Inferior parietal cortex (tissue), 1 donor: ENCODE results near the gene CRYBB3.

Source experiments
- DNase-seq: peaks from one replicate; pipeline ENCODE4 v3.0.0-alpha.2; 2016; ENCODE audit errors: extremely low spot score

CRYBB3 gene

DNA sequence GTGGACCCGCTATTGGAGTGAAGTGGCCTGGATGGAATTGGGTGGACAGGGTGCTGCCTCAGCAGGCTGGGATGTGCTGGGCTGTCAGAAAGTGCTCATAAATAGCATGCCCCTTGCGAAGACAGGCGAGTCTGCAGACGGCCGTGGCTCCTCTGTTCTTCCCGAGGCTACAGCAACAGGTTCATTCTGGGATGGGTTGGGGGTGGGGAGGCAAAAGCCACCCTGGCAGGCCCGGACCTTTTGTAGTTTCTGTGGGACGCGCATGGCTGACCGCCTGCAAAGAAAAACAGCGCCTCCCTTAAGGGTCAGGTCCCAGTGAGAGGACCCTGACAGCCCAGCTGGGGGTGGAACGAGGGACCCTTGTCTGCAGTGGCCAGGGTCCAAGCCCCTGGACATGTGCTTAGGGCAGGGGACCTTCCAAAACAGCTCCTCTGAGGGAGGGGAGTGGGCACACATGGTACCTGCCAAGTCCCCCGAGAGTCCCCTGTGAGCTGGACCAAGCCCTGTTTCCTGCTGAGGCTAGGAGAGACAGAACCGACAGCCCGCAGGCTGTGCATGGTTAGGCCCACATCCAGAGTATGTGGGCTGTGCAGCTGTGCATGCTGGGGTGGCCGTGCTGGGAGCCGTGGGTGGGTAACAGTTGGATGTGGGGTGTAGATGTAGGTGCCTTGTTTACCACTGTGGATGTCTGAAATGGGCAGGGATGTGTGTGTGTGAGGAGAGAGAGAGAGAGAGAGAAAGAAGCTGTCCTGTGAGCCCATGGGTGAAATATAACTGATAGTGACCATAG is at the start of gene CRYBB3:
TSS of gene CRYBB3 (plus strand) at position 128 of the 790 bp plus-strand sequence. CDS start 1,539 bp downstream, outside the sequence.
- DNase-seq, result no peak

DNA sequence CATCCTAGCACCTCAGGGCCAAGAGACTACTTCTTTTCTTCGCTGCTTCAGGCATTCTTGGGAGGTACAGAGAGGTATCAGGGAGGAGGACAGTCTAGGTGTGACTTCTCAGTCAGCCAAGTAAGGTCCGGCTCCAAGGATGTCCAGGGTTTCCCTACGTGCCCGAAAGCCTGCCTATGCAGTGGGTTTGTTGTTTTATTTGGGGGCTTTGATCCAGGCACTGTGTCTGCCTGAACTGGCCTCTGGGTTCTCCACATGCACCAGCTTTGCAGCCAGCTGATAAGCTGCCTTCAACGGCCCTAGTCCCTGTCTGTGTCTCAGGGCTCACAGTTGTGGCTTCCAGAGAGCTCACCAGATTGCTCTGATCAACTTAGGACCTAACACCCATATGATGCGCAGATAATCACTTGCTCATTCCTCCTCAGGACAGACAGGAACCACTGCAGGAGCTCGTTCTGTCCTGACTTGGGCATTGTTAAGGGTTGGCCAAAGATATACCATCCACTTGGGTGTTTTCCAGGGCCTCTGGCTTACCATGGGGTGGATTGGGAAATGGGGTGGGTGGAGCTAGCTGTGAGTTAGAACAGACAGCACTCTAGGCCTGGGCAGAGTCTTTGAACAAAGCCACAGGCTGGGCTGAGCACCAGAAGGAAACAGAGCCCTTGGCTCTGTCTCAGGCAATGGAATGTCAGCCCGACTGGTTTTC is 45.5 kb upstream of the CRYBB3 start:
- no peak for DNase-seq

DNA sequence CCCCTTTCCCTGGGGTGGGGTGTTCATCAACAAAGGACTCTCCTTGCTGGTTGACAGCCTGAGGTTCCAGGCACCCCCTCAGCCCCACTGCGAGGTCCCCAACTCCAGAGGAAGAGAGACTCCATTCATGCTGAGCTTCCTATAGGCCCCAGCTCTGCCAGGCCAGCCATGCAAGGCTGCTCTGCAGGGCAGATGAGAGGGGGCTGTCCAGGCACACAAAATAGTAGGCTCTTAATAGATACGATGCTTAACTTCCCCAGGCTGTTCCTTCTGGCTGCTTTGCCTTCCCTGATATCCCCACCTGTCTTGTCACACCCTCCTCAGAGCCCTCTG is 45.0 kb upstream of the CRYBB3 start:
- no peak for DNase-seq

DNA sequence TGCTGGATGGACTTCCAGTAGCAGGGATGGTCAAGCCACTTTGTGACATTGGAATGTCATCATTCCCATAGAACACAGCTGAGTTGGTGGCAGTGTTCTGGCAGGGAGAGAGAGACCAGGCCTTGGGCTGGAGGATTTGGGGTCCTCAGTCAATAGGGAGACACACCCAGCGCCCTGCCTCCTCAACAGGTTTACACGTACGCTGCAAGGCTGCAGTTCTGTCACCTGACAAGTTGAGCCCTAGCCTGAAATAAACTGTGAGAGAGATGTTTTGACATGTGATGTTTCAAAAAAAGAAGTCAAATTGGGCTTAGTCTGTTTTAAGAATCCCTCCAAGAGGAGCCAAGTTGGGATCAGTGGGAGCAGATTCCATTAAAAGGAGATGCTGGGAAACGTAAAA is 42.9 kb upstream of the CRYBB3 start:
- DNase-seq, result no peak

DNA sequence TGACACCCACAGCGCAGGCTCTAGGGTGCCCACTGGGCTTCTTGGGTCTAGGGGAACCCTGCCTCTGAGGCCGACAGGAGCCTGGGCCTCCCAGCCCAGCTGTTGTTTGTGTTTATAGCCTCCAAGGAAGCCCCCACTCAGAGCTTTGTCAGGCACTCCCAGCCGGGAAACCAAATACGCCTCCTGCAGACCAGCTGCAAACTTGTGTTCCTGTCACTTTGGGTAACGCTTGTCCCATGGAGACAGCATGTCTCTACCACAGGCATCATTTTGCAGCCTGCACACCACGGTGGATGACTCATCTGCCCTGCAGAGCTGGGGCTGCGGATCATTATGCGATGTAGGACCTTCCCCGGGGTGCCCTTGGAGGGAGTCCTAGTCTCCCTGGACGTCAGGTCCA is 40.6 kb upstream of the CRYBB3 start:
- no peak for DNase-seq

DNA sequence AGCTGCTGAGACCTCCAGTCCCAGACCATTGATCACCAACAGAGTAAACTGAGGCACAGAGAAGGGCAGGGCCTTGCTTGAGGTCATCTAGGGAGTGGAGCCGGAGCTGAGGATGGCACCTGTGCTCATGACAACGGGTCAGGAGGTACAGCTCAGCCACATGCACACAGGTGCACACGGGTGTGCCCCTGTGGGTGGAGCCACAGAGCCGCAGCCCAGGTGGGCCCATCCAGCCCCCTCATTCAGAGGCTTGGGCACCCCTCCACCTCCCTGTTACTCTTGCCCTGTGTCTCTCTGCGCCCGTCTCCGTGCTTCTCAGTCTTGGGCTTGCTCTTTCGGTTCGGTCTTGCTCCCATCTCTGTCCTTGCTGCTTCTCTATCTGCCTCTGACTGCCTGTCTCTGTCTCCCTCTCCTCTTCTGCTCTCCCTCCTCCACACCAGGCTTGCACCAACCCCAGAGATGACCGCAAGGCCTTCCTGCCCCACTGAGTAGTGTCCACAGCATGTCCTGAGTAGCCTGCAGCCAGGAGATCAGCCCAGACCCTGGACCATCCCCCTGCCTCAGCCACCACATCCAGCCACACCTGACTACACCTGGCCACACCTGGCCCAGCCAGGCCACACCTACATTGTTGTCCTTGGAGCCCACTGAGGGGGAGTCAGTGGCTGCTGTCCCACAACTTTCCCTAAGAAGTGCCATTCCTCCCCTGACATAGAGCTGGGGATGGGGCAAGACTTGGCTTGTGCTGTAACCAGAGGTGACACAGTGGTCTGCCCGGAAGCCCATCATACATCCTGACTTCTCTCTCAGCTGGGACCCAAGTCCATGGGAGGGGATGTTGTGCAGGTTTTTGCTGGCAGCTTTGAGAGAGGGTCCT is 39.3 kb upstream of the CRYBB3 start:
- no peak for DNase-seq

DNA sequence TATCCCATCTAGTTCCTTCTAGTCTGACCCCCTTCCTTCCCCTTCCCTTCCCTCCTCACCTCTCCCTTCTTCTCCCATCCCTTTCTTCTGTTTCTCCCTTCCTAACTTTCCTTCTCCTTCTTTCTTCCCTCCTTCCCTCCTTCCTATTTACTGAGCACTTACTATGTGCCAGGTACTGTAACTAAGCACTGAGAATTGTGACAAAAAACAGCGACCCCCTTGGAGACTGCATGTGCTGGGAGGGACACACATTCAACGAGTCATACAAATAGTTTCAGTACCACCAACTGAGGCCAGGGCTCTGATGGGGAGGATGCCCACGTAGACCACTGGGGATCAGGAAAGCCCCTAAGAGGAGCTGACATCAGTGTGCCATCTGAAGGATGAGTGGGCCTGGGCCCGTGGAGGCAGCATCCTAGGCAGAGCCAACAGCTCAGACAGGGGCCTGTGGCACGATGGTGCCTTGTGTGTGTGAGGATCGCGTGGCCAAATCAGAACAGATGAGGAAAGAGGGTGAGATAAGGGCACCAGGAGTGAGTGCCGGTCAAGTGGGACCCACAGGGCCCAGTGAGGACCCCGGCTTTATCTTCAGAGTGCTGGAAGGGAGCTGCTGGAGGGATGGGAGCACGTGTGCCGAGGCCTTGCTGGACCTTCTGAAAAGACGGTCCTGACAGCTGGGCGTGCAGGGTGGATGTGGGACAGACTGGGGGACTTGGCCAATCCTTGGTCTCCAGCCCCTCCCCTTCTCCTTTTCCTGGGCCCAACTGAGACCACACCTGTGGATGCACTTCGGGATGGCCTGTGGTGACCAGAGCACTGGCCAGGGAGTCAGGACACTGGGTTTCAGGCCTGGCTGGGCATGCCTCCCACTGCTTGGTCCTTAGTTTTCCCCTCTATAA is 38.4 kb upstream of the CRYBB3 start:
- no peak for DNase-seq

DNA sequence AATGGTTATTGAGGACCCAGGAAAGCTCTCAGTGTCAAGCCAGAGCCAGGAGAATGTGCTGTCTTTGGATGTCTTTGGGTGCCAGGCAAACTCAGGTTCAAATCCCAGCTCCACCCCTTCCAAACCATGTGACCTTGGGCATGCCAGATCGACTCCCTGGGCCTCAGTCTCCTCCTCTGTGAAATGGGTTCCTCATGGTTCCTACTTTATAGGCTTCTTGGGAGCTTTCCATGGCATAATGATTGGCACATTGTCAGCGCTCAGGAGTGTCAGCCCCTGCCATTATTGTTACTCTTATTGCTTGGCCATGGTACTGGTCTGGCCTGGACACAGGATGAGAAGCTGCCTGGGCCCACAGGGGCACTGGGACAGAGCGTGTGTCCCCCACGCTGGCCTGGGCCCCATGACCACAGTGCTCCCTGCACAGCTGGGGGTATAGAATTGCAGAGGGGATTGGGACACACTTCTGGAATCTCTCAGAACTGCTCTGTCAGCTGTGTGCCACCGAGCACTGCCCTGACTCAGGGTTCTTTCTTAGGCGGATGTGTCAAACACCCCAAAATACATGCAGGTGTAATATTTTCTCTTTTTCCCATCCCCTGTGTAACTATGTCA is 37.6 kb upstream of the CRYBB3 start:
- DNase-seq, result no peak

DNA sequence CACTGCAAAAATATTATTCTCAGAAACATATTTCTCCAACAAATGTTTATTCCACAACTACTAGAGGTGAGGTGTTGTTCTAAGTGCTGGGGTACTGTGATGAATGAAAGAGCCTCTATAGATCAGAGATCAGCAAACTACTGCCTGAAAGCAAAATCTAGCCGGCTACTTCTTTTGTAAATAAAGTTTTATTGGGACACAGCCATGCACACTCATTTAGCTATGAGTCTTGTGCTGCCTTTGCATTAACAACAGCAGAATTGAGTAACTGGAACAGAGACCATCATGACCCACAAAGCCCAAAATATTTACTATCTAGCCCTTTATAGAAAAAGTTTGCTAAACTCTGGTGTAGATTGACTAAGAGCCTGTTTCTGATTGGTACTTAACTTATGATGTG is 37.1 kb upstream of the CRYBB3 start:
- no peak for DNase-seq

DNA sequence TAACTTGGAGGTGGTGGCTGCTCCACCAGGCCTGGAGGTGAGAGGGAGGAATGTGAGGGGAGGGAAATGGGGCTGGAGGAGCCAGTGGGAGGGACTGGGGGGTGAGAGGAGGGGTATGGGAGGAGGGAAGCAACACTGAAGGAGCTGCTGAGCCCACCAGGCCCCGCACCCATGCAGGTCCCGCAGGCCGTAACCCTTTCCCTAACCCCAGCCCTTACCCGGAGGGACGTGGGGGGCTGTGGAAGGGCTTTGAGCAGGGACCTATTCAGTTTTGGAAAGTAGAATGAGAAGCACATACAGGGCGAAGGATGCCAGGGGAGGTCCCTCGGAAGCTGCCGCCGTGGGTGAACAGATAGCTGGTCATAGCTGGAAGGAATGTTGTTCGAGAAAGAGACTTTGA is 33.9 kb upstream of the CRYBB3 start:
- no peak for DNase-seq

DNA sequence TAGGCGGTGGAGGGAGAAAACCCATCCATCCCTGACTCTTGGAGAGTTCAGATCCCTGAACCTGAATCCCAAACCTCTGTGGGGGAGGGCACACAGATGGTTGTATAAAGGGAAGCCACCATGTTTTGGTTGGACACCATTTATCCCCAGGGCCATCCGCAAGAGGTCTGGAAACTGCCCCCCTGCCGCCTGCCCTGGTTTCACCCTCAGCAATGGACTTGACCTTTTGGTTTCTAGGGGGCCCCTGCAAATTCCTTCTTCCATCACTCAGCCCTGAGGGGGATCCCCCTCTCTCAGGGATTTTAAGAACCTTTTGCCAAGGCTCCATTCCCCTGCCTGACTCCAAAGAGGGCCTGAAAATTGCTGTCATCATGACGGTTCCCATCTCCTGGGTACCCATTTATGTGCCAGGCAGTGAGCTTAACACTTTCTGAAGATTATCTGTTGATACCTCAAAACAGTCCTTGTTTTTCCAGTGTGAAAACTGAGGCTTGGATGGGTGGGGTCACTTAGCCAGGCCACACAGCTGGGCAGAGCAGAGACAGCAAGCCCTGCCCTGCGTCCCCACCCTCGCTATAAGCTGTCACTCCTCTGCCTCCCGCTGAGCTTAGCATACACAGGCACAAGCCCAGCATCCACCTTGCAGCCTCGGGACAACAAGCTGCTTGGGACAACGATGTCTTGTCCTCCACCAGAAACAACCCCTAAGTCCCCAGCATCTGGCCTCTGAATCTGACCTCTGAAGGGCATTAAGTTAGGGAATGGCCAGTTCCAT is 33.2 kb upstream of the CRYBB3 start:
- no peak for DNase-seq

DNA sequence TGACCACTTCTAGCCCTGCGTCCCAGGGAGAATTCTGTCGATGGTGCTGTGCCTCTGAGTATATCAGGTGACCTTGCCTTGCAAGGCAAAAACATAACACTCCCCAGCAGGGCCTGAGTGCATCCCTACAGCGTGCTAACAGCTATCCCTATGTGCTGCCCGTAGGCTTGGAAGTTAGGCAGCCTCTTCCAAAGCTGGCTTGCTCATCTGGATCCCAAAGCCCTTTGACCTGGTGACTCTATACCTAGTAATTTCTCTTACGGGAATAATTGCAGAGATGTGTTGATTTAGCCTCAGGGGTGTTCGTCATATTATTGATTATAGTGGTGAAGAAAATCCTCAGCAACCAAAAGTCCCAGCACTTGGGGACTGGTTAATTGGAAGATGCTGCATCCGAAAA is 32.6 kb upstream of the CRYBB3 start:
- DNase-seq, result no peak

DNA sequence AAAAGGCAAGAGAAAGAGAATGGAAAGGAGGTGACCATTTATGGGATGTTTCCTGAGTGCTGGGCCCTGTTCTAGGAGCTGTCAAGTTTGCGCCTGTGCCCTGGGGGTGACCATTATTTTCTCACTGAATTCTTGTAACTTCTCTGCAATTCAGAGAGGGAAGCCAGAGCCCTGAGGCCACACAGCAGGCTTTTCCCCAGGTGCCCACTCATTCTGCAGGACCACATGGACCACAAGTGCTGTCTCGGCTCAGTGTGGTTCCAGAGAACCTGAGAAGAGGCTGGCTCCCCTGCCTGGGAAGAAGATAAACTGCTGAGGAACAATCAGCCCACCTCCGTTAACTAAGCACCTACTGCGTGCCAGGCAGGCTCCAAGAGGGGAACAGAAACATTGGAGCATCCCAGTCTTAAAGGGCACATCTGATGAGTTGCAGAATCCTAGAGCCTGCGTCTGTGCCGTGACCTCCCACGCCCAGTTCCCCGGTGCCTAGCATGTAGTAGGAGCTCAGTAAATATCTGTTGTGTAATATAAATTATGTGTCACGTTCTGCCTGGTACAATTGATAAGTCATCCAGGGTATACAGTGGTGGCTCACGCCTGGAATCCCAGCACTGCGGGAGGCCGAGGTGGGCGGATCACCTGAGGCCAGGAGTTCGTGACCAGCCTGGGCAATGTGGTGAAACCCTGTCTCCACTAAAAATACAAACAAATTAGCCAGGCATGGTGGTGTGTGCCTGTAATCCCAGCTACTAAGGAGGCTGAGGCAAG is 31.6 kb upstream of the CRYBB3 start:
- DNase-seq, result no peak

DNA sequence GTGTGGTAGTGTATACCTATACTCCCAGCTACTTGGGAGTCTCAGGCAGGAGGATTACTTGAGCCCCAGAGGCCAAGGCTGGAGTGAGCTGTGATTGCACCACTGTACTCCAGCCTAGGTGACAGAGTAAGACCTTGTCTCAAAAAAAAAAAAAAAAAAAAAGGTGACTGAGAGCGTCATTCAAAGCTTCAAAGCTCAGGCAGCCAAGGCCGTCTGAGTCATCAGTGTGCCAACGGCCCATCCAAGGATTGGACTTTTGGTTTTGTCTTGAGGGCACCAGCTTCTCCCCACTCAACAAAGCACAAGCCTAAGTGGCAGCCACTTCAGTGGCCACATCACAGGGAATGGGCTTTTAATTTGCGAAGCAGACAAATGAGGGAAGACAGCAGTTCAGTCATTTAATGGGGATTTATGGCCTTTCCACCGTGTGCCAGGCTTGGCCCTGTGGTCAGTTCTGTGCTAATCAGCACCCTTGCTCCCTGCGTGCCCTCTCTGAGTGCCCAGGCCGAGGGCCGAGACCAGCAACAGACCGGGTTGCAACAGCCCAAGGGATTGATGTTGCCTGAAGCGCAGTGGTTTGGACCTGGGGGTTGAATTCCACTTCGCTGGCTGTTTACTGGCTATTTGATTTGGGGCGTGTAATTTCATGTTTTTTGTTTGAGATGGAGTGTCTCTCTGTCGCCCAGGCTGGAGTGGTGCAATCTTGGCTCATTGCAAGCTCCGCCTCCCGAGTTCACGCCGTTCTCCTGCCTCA is 30.2 kb upstream of the CRYBB3 start:
- DNase-seq, result no peak

DNA sequence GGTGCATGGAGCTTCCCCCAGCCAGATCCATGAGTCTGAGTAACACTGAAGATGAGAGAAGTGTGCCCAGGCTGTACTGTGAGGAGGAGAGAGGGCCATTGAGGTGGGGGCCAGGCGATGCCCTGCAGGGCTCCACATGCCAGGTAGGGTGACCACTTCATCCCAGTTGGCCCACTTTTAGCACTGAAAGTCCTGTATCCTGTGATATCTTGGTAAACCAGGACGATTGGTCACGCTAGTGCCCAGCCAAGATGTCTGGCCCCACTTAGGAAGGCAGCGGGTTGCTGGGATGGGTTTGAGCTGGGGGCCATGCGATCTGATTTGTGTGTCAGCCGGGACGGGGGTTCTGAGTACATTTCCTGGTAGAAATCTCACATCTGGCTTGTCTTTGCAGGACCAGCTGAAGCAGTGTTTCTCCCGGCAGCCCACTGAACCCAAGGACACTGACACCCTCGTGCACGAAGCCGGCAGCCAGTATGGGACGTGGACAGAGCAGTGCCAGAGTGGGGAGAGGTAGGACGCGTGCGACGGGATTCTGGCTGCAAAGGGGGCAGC is 29.2 kb upstream of the CRYBB3 start:
- no peak for DNase-seq

DNA sequence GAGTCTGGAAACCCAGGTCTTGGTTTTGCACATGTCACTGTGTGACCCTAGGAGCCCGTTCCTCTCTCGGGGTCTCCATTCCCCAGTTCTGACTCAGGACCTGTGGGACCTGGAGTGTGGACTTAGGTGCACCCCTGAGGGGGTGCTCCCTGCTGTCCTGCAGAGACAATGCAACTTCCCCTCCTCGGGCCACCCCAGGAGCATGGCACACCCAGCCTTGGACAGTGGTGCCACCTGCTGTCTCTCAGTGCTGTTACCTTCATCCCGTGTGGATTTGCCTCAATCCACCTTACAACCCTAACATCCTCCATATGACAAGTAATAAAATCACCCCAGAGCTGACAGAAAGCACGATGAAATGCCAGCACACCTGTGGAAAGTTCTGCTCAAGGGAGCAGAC is 27.5 kb upstream of the CRYBB3 start:
- DNase-seq, result no peak

DNA sequence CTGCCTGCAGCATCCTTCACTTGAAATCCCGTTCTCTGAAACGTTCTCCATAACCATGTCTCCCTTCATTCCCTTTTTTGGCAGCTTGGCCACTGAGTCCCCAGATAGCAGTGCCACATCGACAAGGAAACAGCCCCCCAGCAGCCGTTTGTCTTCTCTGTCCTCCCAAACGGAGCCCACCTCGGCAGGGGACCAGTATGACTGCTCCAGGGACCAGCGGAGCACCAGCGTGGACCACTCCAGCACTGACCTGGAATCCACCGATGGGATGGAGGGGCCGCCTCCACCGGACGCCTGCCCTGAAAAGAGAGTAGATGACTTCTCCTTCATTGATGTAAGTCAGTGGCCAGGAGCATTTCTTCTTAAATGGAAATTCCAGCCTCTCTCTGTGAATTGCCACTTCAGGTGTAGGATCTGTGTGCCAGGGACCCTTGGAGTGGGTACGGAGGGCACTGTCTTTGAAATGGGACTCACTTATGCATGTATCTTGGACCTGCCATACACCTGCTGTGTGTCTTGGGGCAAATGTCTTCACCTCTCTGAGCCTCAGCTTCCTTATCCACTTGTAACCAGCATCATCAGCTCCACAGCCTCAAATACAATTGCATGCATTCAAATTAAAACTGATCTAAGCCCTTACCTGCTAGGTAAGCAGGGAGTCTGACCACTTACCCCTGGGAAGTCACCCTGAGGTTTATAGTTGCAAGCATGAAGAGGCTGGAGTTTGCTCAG is 25.3 kb upstream of the CRYBB3 start:
- no peak for DNase-seq
